Fibroblast of the aortic adventitia (primary cell): Measurements from ENCODE around the gene TTYH1. TPM values are rescaled to one million over a fixed set of nuclear protein-coding genes. Genes with fewer than 3 reads are reported as not detected.

Source experiments
- DNase-seq: peaks from one replicate; pipeline ENCODE4 v3.0.0-alpha.2; 2010; ENCODE audit warnings: low read depth
- H3K4me3 ChIP-seq: 2 replicates; pipeline ENCODE4 v1.5.1; 2011; ENCODE audit warnings: low read depth, mild to moderate bottlenecking, control low read depth, low read length, moderate library complexity
- total RNA-seq: library from RNA; depleted of rRNA; stranded (reverse); fragments of >200 nt; gene quantifications from 2 replicates; pipeline ENCODE4 v1.2.3, GENCODE V29; 2012; ENCODE audit warnings: low replicate concordance
- TF ChIP-seq, protein P1 (sequence below): IDR thresholded peaks from 2 replicates; pipeline ENCODE4 v1.5.1; 2011; ENCODE audit warnings: mild to moderate bottlenecking, low read length, control low read depth, inconsistent platforms; ENCODE audit not compliant: insufficient read depth

Gene TTYH1
- total RNA-seq, 1 donor: not detected

DNA sequence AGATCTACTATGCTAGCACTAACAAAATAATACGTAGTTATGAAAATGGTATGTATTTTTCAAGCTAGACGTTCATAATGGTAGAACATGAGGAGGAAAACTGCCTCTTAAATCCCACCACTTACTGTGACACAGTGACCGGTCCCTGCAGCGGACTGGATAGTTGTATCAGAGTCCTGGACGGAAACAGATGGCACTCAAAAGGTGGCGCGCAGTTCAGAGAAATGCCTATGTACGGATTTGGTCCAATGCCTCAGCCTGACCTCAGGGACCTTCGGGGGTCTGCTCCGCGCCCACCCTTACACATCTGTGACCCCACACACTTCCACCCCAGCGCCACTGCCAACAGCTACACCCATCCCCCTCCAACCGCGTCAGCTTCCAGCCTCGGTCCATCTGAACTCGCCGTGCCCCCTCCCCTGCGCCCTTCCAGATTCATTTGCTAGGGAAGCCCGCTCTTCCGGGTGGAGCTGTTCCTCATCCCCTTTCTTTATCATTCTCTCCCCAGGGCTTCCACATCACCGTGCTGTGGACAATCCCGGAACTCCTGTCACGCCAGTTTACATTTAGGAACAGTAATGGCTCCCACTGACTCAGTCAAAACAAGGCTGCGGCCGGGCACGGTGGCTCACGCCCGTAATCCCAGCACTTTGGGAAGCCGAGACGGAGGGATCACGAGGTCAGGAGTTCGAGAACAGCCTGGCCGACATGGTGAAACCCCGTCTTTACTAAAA, 32.9 kb downstream of the TTYH1 start:
- peak overlapping the region; percentile 98 for H3K4me3 ChIP-seq
- DNase-seq: peak; percentile 66
- TF ChIP-seq, protein P1, sequence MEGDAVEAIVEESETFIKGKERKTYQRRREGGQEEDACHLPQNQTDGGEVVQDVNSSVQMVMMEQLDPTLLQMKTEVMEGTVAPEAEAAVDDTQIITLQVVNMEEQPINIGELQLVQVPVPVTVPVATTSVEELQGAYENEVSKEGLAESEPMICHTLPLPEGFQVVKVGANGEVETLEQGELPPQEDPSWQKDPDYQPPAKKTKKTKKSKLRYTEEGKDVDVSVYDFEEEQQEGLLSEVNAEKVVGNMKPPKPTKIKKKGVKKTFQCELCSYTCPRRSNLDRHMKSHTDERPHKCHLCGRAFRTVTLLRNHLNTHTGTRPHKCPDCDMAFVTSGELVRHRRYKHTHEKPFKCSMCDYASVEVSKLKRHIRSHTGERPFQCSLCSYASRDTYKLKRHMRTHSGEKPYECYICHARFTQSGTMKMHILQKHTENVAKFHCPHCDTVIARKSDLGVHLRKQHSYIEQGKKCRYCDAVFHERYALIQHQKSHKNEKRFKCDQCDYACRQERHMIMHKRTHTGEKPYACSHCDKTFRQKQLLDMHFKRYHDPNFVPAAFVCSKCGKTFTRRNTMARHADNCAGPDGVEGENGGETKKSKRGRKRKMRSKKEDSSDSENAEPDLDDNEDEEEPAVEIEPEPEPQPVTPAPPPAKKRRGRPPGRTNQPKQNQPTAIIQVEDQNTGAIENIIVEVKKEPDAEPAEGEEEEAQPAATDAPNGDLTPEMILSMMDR: peak; percentile 15

DNA sequence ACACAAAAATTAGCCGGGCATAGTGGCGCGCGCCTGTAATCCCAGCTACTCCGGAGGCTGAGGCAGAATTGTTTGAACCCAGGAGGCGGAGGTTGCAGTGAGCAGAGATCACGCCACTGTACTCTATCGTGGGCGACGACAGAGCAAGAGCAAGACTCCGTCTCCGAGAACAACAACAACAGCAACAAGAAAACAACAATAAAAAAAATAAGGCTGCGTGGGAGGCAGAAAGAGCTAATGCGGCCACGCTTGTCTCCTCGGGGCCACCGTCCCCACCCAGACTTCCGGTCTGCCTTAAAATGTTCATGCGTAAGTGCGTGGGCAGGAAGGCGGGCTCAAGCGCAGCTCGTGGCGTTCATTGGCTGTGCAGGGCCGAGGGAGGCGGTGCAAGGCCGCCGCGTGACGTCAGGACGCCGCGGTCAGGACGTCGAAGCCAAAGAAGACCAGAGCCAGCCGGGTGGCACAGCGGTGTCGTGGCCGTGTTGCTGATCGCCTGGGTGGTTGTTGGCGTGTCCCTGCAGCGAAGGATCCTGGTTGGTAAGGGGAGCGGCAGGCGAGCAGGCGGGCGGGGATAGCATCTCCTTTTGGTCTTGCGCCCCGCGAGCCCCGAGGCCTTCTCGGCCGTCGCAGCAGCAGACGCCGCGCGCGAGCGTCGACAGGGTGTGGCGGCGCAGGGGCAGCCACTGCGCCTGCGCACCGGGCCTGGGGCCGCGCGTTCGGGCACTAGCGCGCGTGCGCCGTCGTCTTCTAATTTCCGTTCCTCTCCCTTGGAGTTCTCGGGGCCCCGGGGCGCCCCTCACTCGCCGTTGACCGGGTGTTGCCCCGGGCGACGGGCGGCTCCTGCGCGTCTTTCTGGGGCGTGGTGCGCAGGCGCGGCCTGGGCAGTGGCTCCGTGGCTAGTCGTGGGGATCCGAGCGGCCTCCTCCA, 33.8 kb downstream of the TTYH1 start, which contains the start of gene LENG8:
Gene LENG8 (plus strand): TSS at position 426 of the 927 bp plus-strand sequence. CDS start 2,146 bp downstream, outside the sequence.
- TF ChIP-seq, protein P1: no peak
- peak within 1 kb of the TSS; percentile 98 for H3K4me3 ChIP-seq
- peak; percentile 99 for DNase-seq

DNA sequence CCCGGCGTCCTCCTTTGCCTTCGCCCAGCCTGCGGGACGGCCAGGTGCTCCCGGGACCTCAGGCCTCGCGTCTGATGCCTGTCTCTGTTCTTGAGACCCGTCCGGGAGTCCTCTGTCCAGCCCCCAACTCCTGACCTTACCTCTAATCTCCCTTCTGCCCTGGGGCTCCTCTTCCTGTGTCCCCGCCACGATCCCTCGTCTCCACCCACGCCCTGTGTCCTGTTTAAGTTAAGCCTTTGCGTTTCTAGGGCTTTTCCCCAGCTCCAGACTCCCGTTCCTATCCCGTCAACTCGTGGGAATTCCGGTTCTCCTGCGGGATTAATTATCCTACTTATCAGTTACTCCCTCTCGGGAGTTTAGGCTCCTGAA, 34.4 kb downstream of the TTYH1 start:
- TF ChIP-seq, protein P1: no peak
- DNase-seq: peak; percentile 38

DNA sequence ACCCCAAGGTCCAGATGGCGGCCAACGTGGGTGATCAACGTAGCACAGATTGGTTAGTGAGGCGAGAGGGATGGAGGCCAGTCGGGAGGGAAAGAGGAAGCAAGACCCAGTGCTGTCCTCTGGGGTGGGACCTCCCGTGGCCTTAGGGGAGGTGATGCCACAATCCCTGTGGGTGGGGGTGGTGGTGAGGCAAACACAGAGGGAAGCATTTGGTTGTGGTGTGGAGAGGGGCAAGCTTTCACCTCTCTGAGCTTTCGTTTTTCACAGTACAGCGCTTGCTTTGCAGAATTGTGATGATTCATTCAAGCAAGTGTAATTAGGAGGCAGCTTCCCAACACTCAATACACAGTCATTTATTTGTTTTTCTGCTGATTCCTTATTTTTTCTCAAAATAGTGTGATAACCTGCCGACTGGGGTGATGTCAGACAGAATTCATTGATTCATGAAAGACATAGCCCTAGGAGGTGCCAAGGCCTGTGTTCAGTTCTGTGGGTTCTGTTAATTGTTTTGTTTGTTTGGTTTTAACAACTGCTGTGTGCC, 36.1 kb downstream of the TTYH1 start:
- TF ChIP-seq, protein P1: no peak
- DNase-seq: no peak
- peak overlapping the region; percentile 23 for H3K4me3 ChIP-seq

More for the DNA sequence above, 34.4 kb downstream of the TTYH1 start:
- peak overlapping the region; percentile 98 for H3K4me3 ChIP-seq

DNA sequence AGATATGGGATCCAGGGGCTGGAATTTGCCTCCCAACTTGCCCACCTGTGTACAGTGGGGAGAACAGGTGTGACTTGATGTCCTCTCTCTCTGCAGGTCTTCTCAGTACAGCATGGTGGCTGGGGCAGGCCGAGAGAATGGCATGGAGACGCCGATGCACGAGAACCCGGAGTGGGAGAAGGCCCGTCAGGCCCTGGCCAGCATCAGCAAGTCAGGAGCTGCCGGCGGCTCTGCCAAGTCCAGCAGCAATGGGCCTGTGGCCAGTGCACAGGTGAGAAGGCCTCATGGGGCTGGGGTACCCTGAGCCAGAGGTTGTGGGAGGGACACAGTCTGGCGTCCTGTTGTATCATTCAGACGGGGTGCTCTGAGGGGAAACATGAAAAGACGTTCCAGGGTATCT, 36.7 kb downstream of the TTYH1 start:
- no peak overlapping the region for H3K4me3 ChIP-seq
- DNase-seq: no peak
- TF ChIP-seq, protein P1: no peak

DNA sequence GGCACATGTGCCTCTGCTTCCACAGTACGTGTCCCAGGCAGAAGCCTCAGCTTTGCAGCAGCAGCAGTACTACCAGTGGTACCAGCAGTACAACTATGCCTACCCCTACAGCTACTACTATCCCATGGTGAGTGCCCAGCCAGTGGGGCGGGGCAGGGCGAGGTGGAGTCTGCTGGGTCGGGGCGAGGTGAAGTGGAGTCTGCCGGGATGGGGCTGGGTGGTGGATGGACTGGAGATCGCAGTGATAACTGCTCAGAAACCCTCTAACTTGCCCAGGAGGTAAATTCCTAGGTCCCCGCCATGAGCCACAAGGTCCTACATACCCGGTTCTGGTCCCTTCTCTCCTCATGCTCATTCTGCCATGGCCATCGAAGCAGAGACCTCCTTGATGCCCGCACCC, 37.4 kb downstream of the TTYH1 start:
- no peak overlapping the region for H3K4me3 ChIP-seq
- TF ChIP-seq, protein P1: no peak
- no peak for DNase-seq
